Measurements from ENCODE around the gene DNM1L. TPM values are rescaled to one million over a fixed set of nuclear protein-coding genes. Genes with fewer than 3 reads are reported as not detected.
"Not testable (repeated sequence)": the region's sequence is repeated elsewhere in the genome, so short reads cannot be mapped to it uniquely, and the experiment has no call there.

DNM1L gene
- total and polyA plus RNA-seq, 12 donors, result 32.3 to 81.5 (median 57.3) TPM

GRCh38 chr12:32693036-32693435, 13.9 kb downstream of the DNM1L start:
- intact Hi-C loops (cut with DNase I), result no loop called here
- Histone ChIP-seq H3K4me1 (peaks cover 0 to 20% (median 0%) of the 10 kb centered on the region in 9 donors), H3K9me3 (peaks cover 0 to 7% (median 0%) of the 10 kb centered on the region in 11 donors), H3K36me3 (peaks cover 0 to 11% (median 0%) of the 10 kb centered on the region in 9 donors), H3K4me3 (no peak overlapping the region), H3K27ac (no peak overlapping the region), H3K27me3 (no peaks in the 10 kb centered on the region)
- WGBS, 2 donors, result 83 to 92% methylated on average over 1 of the region's 1 CpG
- TF ChIP-seq, protein P1, sequence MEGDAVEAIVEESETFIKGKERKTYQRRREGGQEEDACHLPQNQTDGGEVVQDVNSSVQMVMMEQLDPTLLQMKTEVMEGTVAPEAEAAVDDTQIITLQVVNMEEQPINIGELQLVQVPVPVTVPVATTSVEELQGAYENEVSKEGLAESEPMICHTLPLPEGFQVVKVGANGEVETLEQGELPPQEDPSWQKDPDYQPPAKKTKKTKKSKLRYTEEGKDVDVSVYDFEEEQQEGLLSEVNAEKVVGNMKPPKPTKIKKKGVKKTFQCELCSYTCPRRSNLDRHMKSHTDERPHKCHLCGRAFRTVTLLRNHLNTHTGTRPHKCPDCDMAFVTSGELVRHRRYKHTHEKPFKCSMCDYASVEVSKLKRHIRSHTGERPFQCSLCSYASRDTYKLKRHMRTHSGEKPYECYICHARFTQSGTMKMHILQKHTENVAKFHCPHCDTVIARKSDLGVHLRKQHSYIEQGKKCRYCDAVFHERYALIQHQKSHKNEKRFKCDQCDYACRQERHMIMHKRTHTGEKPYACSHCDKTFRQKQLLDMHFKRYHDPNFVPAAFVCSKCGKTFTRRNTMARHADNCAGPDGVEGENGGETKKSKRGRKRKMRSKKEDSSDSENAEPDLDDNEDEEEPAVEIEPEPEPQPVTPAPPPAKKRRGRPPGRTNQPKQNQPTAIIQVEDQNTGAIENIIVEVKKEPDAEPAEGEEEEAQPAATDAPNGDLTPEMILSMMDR (IDR thresholded peaks at IDR 0.05), result no peak
- DNase-seq (no peak), ATAC-seq (no peak)

DNA sequence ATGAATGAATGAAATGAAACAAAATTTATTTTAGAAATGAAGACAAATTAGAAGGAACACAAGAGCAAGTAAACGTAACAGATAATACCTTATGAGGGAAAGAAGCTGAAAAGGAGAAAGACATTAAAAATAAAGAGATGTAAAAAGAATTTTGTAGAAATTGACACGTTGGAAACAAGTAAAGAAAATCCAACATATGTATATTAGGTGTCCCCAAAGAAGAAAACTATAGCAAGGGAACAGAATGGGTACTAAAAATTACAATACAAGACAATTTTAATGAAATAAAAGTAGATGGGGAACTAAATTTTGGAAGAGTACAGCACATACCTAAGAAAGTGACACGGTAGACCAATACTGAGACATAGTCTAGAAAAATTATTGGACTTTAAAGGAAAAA, 16.7 kb downstream of the DNM1L start:
- intact Hi-C loops (cut with DNase I), result no loop called here
- H3K4me1 ChIP-seq, result peaks cover 0 to 10% (median 0%) of the 10 kb centered on the region in 9 donors
- TF ChIP-seq, protein P1 (IDR thresholded peaks at IDR 0.05), result no peak
- ATAC-seq (no peak), DNase-seq (no peak)
- no peaks in the 10 kb centered on the region for H3K27me3 ChIP-seq
- no peak overlapping the region for H3K27ac ChIP-seq
- H3K9me3 ChIP-seq, result peaks cover 0 to 7% (median 0%) of the 10 kb centered on the region in 11 donors
- peaks cover 0 to 11% (median 0%) of the 10 kb centered on the region in 9 donors for H3K36me3 ChIP-seq
- no peak overlapping the region for H3K4me3 ChIP-seq
- 96 to 99% methylated on average over 3 of the region's 3 CpGs for WGBS, 2 donors

DNA sequence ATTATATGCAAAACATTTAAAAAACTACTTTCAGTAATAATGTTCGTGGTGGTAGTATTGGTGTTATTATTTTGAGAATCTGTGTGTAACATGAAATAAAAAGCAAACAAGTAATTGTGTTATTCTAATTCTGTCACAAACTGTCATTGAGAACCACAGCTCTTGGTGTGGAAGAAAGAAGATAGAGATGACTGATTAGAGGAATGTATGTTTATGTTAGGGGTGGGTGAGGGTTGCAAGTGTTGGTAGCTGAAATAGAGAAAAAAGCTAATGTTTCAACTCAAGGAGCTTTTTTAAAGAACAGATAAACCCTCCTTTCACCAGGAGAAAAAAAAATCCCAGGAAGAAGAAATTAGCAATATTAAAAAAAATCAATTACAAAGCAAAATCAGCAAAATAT, 18.3 kb downstream of the DNM1L start:
- intact Hi-C loops (cut with DNase I), result no loop called here
- ATAC-seq, result no peak
- Histone ChIP-seq H3K4me1 (peaks cover 0 to 8% (median 0%) of the 10 kb centered on the region in 9 donors), H3K27ac (no peak overlapping the region), H3K36me3 (peaks cover 0 to 23% (median 5%) of the 10 kb centered on the region in 9 donors), H3K4me3 (no peak overlapping the region), H3K27me3 (no peaks in the 10 kb centered on the region), H3K9me3 (peaks cover 0 to 7% (median 0%) of the 10 kb centered on the region in 11 donors)
- 90 to 98% methylated on average over 1 of the region's 1 CpG for WGBS, 2 donors
- no peak for DNase-seq
- TF ChIP-seq, protein P1 (IDR thresholded peaks at IDR 0.05), result no peak

DNA sequence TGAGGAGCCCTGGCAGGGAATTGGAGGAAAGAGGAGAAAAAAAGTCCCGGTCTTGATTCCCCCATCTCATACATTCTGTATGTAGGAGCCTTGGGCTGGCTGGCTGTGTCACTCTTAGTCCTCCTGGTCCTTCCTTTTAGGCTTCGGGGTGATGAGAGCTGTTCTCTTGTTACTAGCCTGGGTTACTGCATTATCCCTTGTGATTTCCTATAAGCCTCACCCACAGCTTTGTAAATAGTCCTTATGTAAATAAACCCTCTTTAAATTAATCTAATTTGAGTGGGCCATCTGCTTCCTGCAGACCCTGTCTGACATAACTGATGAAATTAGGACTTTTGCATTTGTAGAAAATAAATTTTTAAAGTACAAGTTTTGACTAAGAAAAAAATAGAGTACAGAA, 19.2 kb downstream of the DNM1L start:
- H3K9me3 ChIP-seq, result peaks cover 0 to 7% (median 0%) of the 10 kb centered on the region in 11 donors
- WGBS, 2 donors, result 56 to 65% methylated on average over 2 of the region's 2 CpGs
- no peak for DNase-seq
- TF ChIP-seq, protein P1 (IDR thresholded peaks at IDR 0.05), result no peak
- H3K27me3 ChIP-seq, result no peaks in the 10 kb centered on the region
- H3K27ac ChIP-seq, result no peak overlapping the region
- peaks cover 0 to 7% (median 0%) of the 10 kb centered on the region in 9 donors for H3K4me1 ChIP-seq
- intact Hi-C loops (cut with DNase I), result no loop called here
- H3K4me3 ChIP-seq, result no peak overlapping the region
- peaks cover 0 to 32% (median 5%) of the 10 kb centered on the region in 9 donors for H3K36me3 ChIP-seq
- no peak for ATAC-seq

- H3K4me3 ChIP-seq; ATAC-seq; intact Hi-C loops (cut with DNase I); H3K4me1 ChIP-seq; H3K27me3 ChIP-seq; H3K27ac ChIP-seq; DNase-seq; H3K9me3 ChIP-seq: not testable (repeated sequence)
- H3K36me3 ChIP-seq, result peaks cover 0 to 33% (median 5%) of the 10 kb centered on the region in 9 donors
- WGBS, 2 donors, result 96 to 97% methylated on average over 8 of the region's 8 CpGs
Observed at GRCh38 chr12:32699437-32699836, 20.3 kb downstream of the DNM1L start.

Data from heart right ventricle (tissue), 16 donors.